RPMI7951 (cell line): ENCODE results near the gene LOXHD1. TPM values are rescaled to one million over a fixed set of nuclear protein-coding genes. Genes with fewer than 3 reads are reported as not detected.

Experiments used
- DNase-seq: peaks from one replicate; pipeline ENCODE4 v3.0.0-alpha.2; 2012; ENCODE audit warnings: low read depth
- total RNA-seq: library from RNA; depleted of rRNA; stranded (reverse); fragments of >200 nt; shearing (Covaris generic); gene quantifications from 2 replicates; pipeline ENCODE4 v1.2.3, GENCODE V29; 2014

LOXHD1 gene
- total RNA-seq, 1 experiment from 2014 or later, result not detected

GRCh38 chr18:46676182-46676835 is 19.3 kb upstream of the LOXHD1 start:
- peak; percentile 96 for DNase-seq

DNA sequence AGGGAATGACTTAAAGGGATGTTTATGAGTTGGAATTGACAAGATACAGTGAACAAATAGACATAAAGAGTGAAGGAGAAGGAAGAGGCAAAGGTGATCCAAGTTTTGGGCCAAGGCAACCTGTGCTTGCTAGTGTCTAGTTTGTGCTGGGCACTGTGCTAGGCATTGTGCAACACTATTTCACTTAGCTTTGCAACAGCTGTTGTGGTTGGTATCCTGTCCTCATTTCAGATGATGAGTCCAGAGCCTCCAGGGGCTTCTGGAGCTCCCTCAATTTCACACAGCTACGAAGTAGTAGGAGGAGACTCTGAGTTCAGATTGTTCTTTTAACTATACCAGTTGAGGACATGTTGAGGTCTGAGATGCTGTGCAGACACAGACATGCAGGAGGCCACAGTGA is 18.1 kb upstream of the LOXHD1 start:
- peak; percentile 86 for DNase-seq

GRCh38 chr18:46672062-46672970 is 15.3 kb upstream of the LOXHD1 start:
- peak; percentile 79 for DNase-seq

GRCh38 chr18:46668694-46669093 is 11.7 kb upstream of the LOXHD1 start:
- DNase-seq, result no peak

DNA sequence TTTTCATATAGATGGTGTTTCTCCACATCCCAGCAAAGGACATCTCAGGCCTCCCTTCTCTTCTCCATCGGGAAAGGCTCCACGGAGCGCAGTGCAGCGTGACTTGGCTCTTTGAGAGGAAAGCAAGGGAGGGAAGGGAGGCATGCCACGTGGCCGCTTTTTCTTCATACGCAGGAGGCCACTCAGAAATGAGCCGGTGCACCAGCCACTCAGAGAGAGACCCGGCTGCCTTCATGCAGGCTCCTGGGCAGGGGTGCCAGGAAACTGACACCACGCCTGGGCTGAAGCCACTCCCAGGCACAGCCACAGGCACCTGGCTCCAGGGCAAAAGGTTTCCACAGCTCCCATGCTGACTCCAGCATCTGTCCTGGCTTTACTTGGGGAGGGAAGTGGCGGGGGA is 11.1 kb upstream of the LOXHD1 start:
- no peak for DNase-seq

- no peak for DNase-seq
These were observed 6.5 kb upstream of the LOXHD1 start for GRCh38 chr18:46663539-46663938.

DNA sequence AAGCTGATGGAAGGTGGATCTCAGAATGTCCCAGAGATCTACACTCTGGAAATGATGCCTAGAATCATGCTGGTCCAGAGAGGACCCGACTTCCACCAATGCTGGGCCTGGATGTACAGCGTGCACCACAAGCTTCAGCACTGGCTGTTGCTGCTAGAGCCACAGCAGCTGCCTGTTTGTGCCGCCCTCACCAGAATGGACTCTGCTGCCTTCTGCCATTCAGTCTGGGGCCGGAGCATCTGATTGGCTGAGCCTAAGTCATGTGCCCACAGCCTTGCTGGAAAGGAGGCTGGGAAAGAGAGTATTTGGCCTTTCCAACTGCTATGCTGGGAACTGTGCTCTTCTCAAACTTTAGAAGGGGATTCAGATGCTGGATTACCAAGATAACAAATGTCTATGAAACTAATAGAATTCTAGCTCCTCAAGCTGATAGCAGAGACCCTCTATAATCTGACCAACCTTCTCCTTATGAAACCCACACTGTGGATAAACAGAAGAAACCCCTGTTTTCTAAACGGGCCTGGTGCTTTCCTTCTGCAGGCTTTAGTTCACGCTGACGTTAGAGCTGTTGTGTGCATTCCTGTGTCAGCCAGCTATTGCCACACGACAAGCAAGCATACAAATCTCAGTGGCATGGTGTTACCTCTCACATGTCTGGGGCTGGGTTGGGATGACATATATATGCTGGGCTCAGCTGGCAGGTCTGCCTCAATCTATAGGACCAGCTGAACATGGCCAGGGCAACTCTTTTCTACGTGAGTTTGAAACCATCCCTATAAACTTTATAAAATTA is 4.1 kb upstream of the LOXHD1 start:
- DNase-seq, result peak; percentile 65

DNA sequence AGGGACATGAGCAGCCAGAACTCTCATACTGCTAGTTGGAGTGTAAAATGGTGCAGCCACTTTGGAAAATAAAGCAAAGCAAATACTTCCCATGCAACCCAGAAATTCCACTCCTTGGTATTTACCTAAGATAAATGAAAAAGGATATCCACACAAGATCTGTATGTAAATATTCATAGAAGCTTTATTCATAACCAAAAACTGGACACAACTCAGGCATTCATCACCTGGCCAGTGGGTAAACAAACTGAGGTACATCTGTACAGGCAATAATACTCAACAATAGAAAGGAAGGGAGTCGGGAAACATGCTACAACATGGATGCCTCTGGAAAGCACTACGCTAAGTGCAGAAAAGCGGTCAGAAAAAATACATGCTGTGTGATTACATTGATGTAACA is 2.5 kb upstream of the LOXHD1 start:
- no peak for DNase-seq

DNA sequence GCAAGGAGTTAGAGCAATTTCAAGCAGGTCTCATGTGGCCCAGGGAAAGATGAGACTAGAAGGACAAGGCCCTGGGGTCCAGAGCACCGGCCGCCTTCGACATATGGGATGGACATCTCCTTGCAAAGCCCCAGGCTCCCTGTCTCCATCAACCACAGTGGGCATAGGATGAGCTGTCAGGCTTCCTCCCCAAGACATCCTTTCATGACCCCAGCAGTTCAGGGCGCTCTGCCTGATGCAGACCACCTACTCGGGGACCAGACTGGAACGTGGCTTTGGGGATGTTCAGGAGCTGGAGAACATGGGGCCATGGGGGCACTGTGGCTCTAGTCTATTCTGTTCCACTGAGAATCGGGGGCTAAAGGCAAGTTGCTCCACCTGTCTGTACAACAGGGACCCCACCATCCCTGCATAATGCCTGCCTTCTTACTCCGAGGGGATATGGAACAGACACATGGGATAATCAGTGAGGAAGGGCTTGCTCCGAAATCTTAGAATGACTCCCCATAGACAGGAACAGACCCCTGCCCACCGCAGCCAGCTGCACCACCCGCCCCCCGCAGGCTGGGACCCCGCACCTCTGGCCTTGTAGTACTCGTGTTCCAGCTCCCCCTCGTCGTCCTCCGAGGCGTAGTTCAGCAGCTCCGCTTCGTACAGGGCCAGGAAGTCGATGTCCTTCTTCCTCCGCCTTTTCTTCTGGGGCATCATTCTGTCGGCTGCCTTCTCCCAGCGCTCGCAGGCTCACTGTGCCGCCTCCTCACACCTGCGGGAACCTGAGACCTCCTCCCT is 500 bp downstream of the LOXHD1 start:
- no peak for DNase-seq

GRCh38 chr18:46652372-46652771 is 4.6 kb downstream of the LOXHD1 start:
- peak; percentile 10 for DNase-seq

DNA sequence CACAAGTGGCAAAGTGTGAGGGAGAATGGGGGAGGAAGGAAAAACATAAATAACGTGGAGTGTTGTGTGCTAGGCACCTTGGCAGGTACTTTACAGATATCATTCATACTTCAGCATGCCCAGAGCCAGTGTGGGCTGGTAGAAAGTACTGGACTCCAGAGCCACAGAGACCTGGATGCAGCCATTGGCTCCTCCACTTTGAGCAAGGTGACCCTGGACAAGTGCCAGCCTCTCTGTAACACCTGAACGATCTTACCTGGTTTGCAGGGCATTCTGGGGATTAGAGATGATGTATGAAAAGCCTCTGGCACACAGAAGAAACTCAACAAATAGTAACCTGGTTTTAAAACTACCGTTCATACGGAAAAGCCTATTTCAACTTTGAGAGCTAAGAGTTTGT is 6.3 kb downstream of the LOXHD1 start:
- DNase-seq, result no peak

GRCh38 chr18:46649071-46649862 is 7.8 kb downstream of the LOXHD1 start:
- DNase-seq, result peak; percentile 81

GRCh38 chr18:46646468-46646867 is 10.6 kb downstream of the LOXHD1 start:
- DNase-seq, result no peak

- no peak for DNase-seq
These were observed 14.5 kb downstream of the LOXHD1 start for GRCh38 chr18:46642561-46642960.

DNA sequence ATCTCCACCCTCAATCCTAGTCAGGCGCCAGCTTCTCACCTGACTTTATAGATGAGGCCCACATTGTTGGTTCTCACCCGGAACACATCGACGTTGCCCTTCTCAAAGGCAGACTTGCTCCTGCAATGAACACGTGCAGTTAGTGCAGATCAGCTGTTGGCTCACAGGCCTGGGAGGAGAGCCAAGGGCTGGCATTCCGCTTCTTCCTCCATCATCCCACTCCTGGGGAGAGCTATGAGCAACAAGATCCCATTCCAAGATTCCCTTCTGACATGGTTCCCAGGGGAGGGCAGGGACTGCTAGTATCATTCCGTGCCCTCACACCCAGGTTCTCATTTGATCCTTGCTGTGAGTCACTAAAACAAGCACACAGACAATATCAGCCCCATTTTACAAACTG is 15.1 kb downstream of the LOXHD1 start:
- DNase-seq, result peak; percentile 62

- DNase-seq, result no peak
These were observed 17.6 kb downstream of the LOXHD1 start for GRCh38 chr18:46639386-46639785.

GRCh38 chr18:46636040-46636630 is 20.9 kb downstream of the LOXHD1 start:
- no peak for DNase-seq

- DNase-seq, result peak; percentile 78
These were observed 24.5 kb downstream of the LOXHD1 start for GRCh38 chr18:46632401-46633071.

DNA sequence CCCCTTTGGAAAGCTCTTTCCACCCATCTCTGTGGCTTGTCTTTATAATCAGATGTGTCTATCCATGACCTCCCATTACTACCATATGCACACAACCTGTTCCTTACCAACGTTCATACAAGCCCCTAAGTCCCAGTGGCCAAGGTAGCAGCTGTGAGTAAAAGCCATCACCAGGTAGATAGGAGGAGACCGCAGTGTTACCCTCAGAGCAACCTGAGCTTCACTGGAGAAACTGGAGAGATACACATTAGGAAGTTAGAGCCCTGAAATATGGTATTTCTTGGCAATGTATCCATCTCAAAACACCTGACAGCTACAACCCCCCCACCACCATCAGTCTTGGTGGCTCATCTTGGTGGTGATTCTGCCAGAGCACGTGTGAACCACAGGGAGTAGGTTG is 26.0 kb downstream of the LOXHD1 start:
- DNase-seq, result no peak

DNA sequence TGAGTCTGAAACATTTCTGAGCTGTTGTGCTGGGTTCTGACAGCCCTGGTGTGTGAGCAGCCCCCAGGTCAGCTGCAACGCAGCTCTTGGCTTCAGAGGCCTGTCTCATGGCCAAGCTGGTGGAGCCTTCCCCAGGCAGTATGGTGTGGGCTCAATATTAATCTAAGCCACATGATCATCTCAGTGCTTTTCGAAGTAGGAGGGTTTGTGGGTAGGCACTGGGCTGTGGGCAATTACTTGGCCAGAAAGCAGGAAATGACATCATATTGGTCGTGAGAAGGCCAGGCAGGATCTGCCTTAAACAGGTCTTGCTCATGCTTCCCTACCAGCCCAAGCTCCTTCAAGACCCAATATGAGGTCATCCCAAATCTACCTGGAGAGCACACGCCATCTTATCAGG is 26.9 kb downstream of the LOXHD1 start:
- peak; percentile 58 for DNase-seq
